OCI-M2 (cell line): Measurements from ENCODE around the gene SCNN1B.
"Not testable (repeated sequence)": the region's sequence is repeated elsewhere in the genome, so short reads cannot be mapped to it uniquely, and the experiment has no call there.

ENCODE experiments used
- DNase-seq: peaks from one replicate; lab custom pipeline; 2025; ENCODE audit not compliant: unreplicated experiment; lab: John Stamatoyannopoulos, UW

SCNN1B gene

GRCh38 chr16:23288726-23289512 lies 13.2 kb upstream of the SCNN1B start:
- no peak for DNase-seq

- DNase-seq: no peak
These were observed 11.7 kb upstream of the SCNN1B start for GRCh38 chr16:23290189-23291062.

GRCh38 chr16:23293016-23293415 lies 9.1 kb upstream of the SCNN1B start:
- DNase-seq: no peak

- no peak for DNase-seq
These were observed 7.8 kb upstream of the SCNN1B start for GRCh38 chr16:23294260-23294659.

GRCh38 chr16:23296994-23297393 lies 5.1 kb upstream of the SCNN1B start:
- DNase-seq: no peak

- no peak for DNase-seq
These were observed 3.7 kb upstream of the SCNN1B start for GRCh38 chr16:23298290-23298915.

GRCh38 chr16:23299815-23300214 lies 2.3 kb upstream of the SCNN1B start:
- not testable (repeated sequence) for DNase-seq

GRCh38 chr16:23301251-23302044 lies 654 bp upstream of the SCNN1B start:
- no peak for DNase-seq

GRCh38 chr16:23303685-23304084 lies 1.6 kb downstream of the SCNN1B start:
- no peak for DNase-seq

- DNase-seq: no peak
These were observed 2.5 kb downstream of the SCNN1B start for GRCh38 chr16:23304620-23305019.

- DNase-seq: no peak
These were observed 4.3 kb downstream of the SCNN1B start for GRCh38 chr16:23306199-23307100.

- no peak for DNase-seq
These were observed 8.1 kb downstream of the SCNN1B start for GRCh38 chr16:23310217-23310616.

- no peak for DNase-seq
These were observed 8.6 kb downstream of the SCNN1B start for GRCh38 chr16:23310744-23311143.

GRCh38 chr16:23316232-23316631 lies 14.1 kb downstream of the SCNN1B start:
- no peak for DNase-seq

GRCh38 chr16:23316634-23317265 lies 14.6 kb downstream of the SCNN1B start:
- no peak for DNase-seq

- no peak for DNase-seq
These were observed 15.2 kb downstream of the SCNN1B start for GRCh38 chr16:23317266-23317661.

GRCh38 chr16:23317751-23318150 lies 15.6 kb downstream of the SCNN1B start:
- no peak for DNase-seq

GRCh38 chr16:23318639-23319038 lies 16.5 kb downstream of the SCNN1B start:
- no peak for DNase-seq

GRCh38 chr16:23319861-23320615 lies 17.9 kb downstream of the SCNN1B start:
- no peak for DNase-seq
